Panc1 (cell line): ENCODE results near the gene JAZF1. TPM values are rescaled to one million over a fixed set of nuclear protein-coding genes. Genes with fewer than 3 reads are reported as not detected.

Source experiments
- ATAC-seq: fragments of 200-7000 bp; cut with Tn5 transposase; 2 replicates; pipeline ENCODE4 v1.9.1; 2020; ENCODE audit warnings: mild to moderate bottlenecking, moderate library complexity
- BruUV-seq: library from RNA; stranded (reverse); fragments of 400-500 nt; replicated peaks from 2 replicates; lab custom pipeline; 2021; lab: Mats Ljungman, UMichigan
- CTCF ChIA-PET: fragments of 300-600 bp; sonication (Branson Sonifier 250); formaldehyde crosslinking; loops from one replicate; lab custom pipeline; 2022; ENCODE audit warnings: antibody characterized with exemption; lab: Charles Lee
- POLR2A ChIA-PET: fragments of 300-600 bp; sonication (Branson Sonifier 250); formaldehyde crosslinking; loops from one replicate; lab custom pipeline; 2022; ENCODE audit warnings: antibody characterized with exemption; lab: Charles Lee
- DNase-seq: peaks from one replicate; pipeline ENCODE4 v3.0.0-alpha.2; 2010; ENCODE audit warnings: low read depth, low spot score
- H3K27ac ChIP-seq: 2 replicates; pipeline ENCODE4 v1.5.1; 2011; ENCODE audit warnings: mild to moderate bottlenecking, low read length, inconsistent platforms
- H3K27me3 ChIP-seq: fragments of 200-500 bp; sonication (Bioruptor generic); 2 replicates; pipeline ENCODE4 v1.6.0; 2014; ENCODE audit warnings: low read length, inconsistent platforms; ENCODE audit not compliant: control insufficient read depth, insufficient read depth
- H3K36me3 ChIP-seq: fragments of 200-500 bp; sonication (Bioruptor generic); 2 replicates; pipeline ENCODE4 v1.5.1; 2014; ENCODE audit warnings: inconsistent platforms, mild to moderate bottlenecking, low read length, moderate library complexity; ENCODE audit not compliant: control insufficient read depth, insufficient read depth
- H3K4me1 ChIP-seq: 2 replicates; pipeline ENCODE4 v1.5.1; 2011; ENCODE audit warnings: inconsistent platforms, mild to moderate bottlenecking, low read length, moderate library complexity; ENCODE audit not compliant: control insufficient read depth, insufficient read depth
- H3K4me3 ChIP-seq, 2 experiments: 2 replicates each; pipeline ENCODE4 v1.5.1; 2011 to 2012; ENCODE audit warnings: low read depth in 2 of 2, low read length in 2 of 2, mild to moderate bottlenecking in 2 of 2, inconsistent platforms in 1 of 2, moderate library complexity in 1 of 2
- H3K9me3 ChIP-seq: fragments of 200-500 bp; sonication (Bioruptor generic); 2 replicates; pipeline ENCODE4 v1.5.1; 2014; ENCODE audit warnings: low read depth, mild to moderate bottlenecking, inconsistent platforms, low read length, moderate library complexity; ENCODE audit not compliant: control insufficient read depth, insufficient read depth
- CTCF ChIP-seq: fragments of 450-650 bp; IDR thresholded peaks from 2 replicates; pipeline ENCODE4 v1.5.1; 2017; ENCODE audit warnings: mild to moderate bottlenecking
- POLR2AphosphoS5 ChIP-seq: IDR thresholded peaks from 2 replicates; pipeline ENCODE4 v1.6.1; 2012; ENCODE audit warnings: mild to moderate bottlenecking, low read depth, low read length, moderate library complexity
- SIN3A ChIP-seq: IDR thresholded peaks from 2 replicates; pipeline ENCODE4 v1.6.1; 2012; ENCODE audit warnings: low read depth, mild to moderate bottlenecking, low read length, moderate library complexity, borderline replicate concordance; ENCODE audit not compliant: insufficient read depth
- TCF7L2 ChIP-seq: IDR thresholded peaks from 2 replicates; pipeline ENCODE4 v1.6.1; 2011; ENCODE audit warnings: mild to moderate bottlenecking, low read depth, low read length, inconsistent platforms
- in situ Hi-C: cut with HindIII; loops from 2 replicates; pipeline ENCODE4 v1.10.0; 2016; ENCODE audit warnings: low sequenced_read_pairs, low pct_unique_long_range_greater_than_20kb
- intact Hi-C: fragments of 100-400 bp; cut with micrococcal nuclease; formaldehyde crosslinking; loops from one replicate; pipeline ENCODE4 v1.10.0; 2022; ENCODE audit not compliant: unreplicated experiment
- total RNA-seq: library from RNA; stranded (reverse); gene quantifications from one replicate; pipeline ENCODE4 v1.2.1, GENCODE V29; 2021; ENCODE audit not compliant: unreplicated experiment
- TF ChIP-seq, protein P1 (sequence below), 2 experiments: IDR thresholded peaks; 2 replicates each; pipeline ENCODE4 v1.6.1; 2011 to 2012; ENCODE audit warnings: low read depth in 2 of 2, control low read depth in 1 of 2, low read length in 1 of 2, mild to moderate bottlenecking in 1 of 2, moderate library complexity in 1 of 2; ENCODE audit not compliant: insufficient read depth in 1 of 2

Gene JAZF1
- total RNA-seq, 1 experiment from 2014 or later: 8.8 TPM

- ChIA-PET CTCF (no interaction called here), POLR2A (interaction anchor here (0.6 kb wide), 1 partner anchor 26 kb away, joined by 3 read pairs; no protein-coding TSS in a partner anchor)
- no peak overlapping the region for H3K27ac ChIP-seq
- ATAC-seq (no peak), DNase-seq (no peak)
- peaks cover 7% of the 10 kb centered on the region; the same call in 1 of the 2 replicates for H3K27me3 ChIP-seq
- intact Hi-C loops: no loop called here
- TF ChIP-seq SIN3A (no peak), TCF7L2 (no peak), CTCF (no peak), POLR2AphosphoS5 (no peak)
- TF ChIP-seq, protein P1, sequence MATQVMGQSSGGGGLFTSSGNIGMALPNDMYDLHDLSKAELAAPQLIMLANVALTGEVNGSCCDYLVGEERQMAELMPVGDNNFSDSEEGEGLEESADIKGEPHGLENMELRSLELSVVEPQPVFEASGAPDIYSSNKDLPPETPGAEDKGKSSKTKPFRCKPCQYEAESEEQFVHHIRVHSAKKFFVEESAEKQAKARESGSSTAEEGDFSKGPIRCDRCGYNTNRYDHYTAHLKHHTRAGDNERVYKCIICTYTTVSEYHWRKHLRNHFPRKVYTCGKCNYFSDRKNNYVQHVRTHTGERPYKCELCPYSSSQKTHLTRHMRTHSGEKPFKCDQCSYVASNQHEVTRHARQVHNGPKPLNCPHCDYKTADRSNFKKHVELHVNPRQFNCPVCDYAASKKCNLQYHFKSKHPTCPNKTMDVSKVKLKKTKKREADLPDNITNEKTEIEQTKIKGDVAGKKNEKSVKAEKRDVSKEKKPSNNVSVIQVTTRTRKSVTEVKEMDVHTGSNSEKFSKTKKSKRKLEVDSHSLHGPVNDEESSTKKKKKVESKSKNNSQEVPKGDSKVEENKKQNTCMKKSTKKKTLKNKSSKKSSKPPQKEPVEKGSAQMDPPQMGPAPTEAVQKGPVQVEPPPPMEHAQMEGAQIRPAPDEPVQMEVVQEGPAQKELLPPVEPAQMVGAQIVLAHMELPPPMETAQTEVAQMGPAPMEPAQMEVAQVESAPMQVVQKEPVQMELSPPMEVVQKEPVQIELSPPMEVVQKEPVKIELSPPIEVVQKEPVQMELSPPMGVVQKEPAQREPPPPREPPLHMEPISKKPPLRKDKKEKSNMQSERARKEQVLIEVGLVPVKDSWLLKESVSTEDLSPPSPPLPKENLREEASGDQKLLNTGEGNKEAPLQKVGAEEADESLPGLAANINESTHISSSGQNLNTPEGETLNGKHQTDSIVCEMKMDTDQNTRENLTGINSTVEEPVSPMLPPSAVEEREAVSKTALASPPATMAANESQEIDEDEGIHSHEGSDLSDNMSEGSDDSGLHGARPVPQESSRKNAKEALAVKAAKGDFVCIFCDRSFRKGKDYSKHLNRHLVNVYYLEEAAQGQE (IDR thresholded peaks at IDR 0.05; ENCODE audit: insufficient read depth in 1 of 2, low read depth in 2 of 2, low read length in 1 of 2): no peak
- H3K4me3 ChIP-seq: no peak overlapping the region
- no peaks in the 10 kb centered on the region for H3K4me1 ChIP-seq
- in situ Hi-C loops: no loop called here
- H3K36me3 ChIP-seq: no peaks in the 10 kb centered on the region
- BruUV-seq: no TSS peak
- H3K9me3 ChIP-seq: no peaks in the 10 kb centered on the region
Measured at GRCh38 chr7:28224172-28224571, 43.6 kb upstream of the JAZF1 start.

- Histone ChIP-seq H3K36me3 (no peaks in the 10 kb centered on the region), H3K27ac (no peak overlapping the region), H3K4me3 (no peak overlapping the region), H3K4me1 (no peaks in the 10 kb centered on the region), H3K9me3 (no peaks in the 10 kb centered on the region), H3K27me3 (peaks cover 5% of the 10 kb centered on the region; the same call in 1 of the 2 replicates)
- in situ Hi-C loops (no loop called here), intact Hi-C loops (no loop called here)
- BruUV-seq: no TSS peak
- TF ChIP-seq POLR2AphosphoS5: no peak
- TF ChIP-seq SIN3A: no peak
- no peak for TF ChIP-seq CTCF
- TF ChIP-seq, protein P1 (IDR thresholded peaks at IDR 0.05; ENCODE audit: insufficient read depth in 1 of 2, low read depth in 2 of 2, low read length in 1 of 2): no peak
- no peak for TF ChIP-seq TCF7L2
- DNase-seq (no peak), ATAC-seq (no peak)
- ChIA-PET CTCF (no interaction called here), POLR2A (no interaction called here)
Measured at GRCh38 chr7:28222636-28223035, 42.0 kb upstream of the JAZF1 start.
